GM12872 (cell line): Measurements from ENCODE around the gene KRTAP3-2.

Source experiments
- CTCF ChIP-seq: IDR thresholded peaks from 3 replicates; pipeline ENCODE4 v1.5.1; 2011; ENCODE audit warnings: low read depth, mild to moderate bottlenecking, low read length, moderate library complexity; ENCODE audit not compliant: insufficient read depth

The KRTAP3-2 gene

GRCh38 chr17:41009301-41009760 is 9.6 kb upstream of the KRTAP3-2 start:
- TF ChIP-seq CTCF = no peak

- no peak for TF ChIP-seq CTCF
Observed at GRCh38 chr17:41008811-41009210, 9.1 kb upstream of the KRTAP3-2 start, which contains the start of gene KRTAP3-1. KRTAP3-1 (minus strand) TSS chr17:41009128; CDS start chr17:41009074, 54 bp downstream.

GRCh38 chr17:41004397-41004796 is 4.7 kb upstream of the KRTAP3-2 start:
- no peak for TF ChIP-seq CTCF

GRCh38 chr17:41003926-41004325 is 4.2 kb upstream of the KRTAP3-2 start:
- TF ChIP-seq CTCF = no peak

GRCh38 chr17:41002814-41003213 is 3.1 kb upstream of the KRTAP3-2 start:
- TF ChIP-seq CTCF = no peak

GRCh38 chr17:41001795-41002194 is 2.1 kb upstream of the KRTAP3-2 start:
- no peak for TF ChIP-seq CTCF

- TF ChIP-seq CTCF = no peak
Observed at GRCh38 chr17:40997361-40997760, 2.3 kb downstream of the KRTAP3-2 start.

GRCh38 chr17:40996829-40997228 is 2.9 kb downstream of the KRTAP3-2 start:
- no peak for TF ChIP-seq CTCF
